OCI-LY3 (cell line): ENCODE measurements around the gene KIF6.

Experiments
- EZH2phosphoT487 ChIP-seq: fragments of 200-600 bp; shearing (Covaris generic); IDR thresholded peaks from 2 replicates; pipeline ENCODE4 v1.6.1; 2018; ENCODE audit warnings: antibody characterized with exemption, mixed run types, low read depth
- TF ChIP-seq, protein P1 (sequence below): fragments of 200-600, 300-600 bp; sonication (generic); IDR thresholded peaks from 2 replicates; pipeline ENCODE4 v1.5.1; 2014; ENCODE audit warnings: antibody characterized with exemption, low read length, low read depth

DNA sequence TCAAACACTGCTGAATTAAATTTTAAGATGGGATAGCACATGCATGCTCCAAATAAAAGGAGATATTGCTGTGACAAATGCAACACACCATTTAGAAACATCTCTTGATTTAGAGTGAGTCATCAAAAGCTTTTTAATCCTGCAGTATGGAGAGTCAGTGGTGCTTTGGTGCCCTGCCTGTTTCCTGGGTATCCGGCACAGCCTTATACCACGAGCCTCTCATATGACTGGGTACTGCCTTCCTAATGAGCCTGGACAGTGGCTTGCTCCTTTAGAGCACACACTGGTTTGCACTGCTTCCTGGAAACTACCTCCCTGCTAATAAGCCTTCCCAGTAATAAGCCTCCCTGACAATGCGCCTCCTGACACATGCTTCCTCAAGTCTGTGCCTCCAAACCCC lies 337.4 kb downstream of the KIF6 start:
- TF ChIP-seq, protein P1, sequence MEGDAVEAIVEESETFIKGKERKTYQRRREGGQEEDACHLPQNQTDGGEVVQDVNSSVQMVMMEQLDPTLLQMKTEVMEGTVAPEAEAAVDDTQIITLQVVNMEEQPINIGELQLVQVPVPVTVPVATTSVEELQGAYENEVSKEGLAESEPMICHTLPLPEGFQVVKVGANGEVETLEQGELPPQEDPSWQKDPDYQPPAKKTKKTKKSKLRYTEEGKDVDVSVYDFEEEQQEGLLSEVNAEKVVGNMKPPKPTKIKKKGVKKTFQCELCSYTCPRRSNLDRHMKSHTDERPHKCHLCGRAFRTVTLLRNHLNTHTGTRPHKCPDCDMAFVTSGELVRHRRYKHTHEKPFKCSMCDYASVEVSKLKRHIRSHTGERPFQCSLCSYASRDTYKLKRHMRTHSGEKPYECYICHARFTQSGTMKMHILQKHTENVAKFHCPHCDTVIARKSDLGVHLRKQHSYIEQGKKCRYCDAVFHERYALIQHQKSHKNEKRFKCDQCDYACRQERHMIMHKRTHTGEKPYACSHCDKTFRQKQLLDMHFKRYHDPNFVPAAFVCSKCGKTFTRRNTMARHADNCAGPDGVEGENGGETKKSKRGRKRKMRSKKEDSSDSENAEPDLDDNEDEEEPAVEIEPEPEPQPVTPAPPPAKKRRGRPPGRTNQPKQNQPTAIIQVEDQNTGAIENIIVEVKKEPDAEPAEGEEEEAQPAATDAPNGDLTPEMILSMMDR, result no peak
- TF ChIP-seq EZH2phosphoT487, result no peak
